Sigmoid colon (tissue), 4 donors: ENCODE results near the gene KCTD16.

Experiments
- CTCF ChIP-seq, 4 experiments: fragments of 450-650 bp in 3 of 4; fragments of 200-600 bp in 1 of 4; IDR thresholded peaks; one replicate each; pipeline ENCODE4 v1.5.1; 2016 to 2019; ENCODE audit warnings: antibody characterized with exemption in 4 of 4, mild to moderate bottlenecking in 3 of 4, moderate library complexity in 2 of 4
- EP300 ChIP-seq, 4 donors: sonication (generic); formaldehyde crosslinking; IDR thresholded peaks; one replicate each; pipeline ENCODE4 v1.6.1; 2017; ENCODE audit warnings: antibody characterized with exemption in 4 of 4
- POLR2A ChIP-seq, 2 donors: fragments of 450-650 bp; IDR thresholded peaks; one replicate each; pipeline ENCODE4 v1.6.1; 2016; ENCODE audit warnings: antibody characterized with exemption in 2 of 2, mild to moderate bottlenecking in 2 of 2, moderate library complexity in 2 of 2

GRCh38 chr5:144313147-144313726, 142.6 kb downstream of the KCTD16 start:
- TF ChIP-seq POLR2A (IDR thresholded peaks at IDR 0.05), result no peak
- no peak for TF ChIP-seq CTCF (IDR thresholded peaks at IDR 0.05)
- no peak for TF ChIP-seq EP300 (IDR thresholded peaks at IDR 0.05)
